NCI-H146 treated with DMSO at 0.1 percent for 48 hours (cell line): ENCODE results near the gene THSD7B.
"Not testable (repeated sequence)": the region's sequence is repeated elsewhere in the genome, so short reads cannot be mapped to it uniquely, and the experiment has no call there.

Experiments used
- DNase-seq: peaks from one replicate; lab custom pipeline; 2025; ENCODE audit not compliant: unreplicated experiment; lab: John Stamatoyannopoulos, UW

THSD7B gene

DNA sequence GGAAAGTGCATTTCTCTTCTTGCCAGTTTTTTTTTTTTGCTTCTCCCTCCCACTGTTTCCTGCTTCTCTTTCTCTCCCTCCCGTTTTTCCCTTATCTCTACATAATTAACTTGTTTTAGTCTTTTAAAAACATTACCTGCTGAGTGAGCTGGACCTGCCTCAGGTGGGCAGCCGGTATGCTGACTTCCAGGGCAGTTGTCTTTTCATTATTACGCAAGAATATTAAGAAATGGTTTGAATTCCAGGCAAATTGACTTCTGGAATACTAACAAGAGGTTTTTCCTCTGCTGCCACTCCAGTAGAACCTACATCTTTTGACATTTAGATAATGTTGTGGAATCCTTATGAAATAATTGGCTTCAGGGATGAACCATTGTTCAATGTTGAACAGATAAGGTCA, 161.8 kb downstream of the THSD7B start:
- no peak for DNase-seq

DNA sequence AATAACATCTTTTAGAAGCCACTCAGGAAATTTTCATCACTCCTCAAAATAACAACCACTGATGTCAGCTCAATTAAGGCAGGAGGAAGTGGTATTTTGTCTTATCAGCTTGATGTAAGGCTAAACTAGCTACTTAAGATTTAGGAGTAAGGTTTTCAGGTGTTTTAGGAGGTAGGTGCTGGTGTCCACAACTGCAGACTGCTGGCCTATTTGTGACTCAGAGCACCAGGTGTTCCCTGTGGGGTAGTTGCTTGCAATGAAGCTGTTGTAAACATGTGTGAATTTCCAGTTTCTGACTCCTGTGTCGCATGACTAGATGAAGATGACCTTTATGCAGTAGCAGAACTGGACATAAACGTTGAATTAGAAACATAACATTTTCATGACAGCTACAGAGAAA, 164.2 kb downstream of the THSD7B start:
- no peak for DNase-seq

DNA sequence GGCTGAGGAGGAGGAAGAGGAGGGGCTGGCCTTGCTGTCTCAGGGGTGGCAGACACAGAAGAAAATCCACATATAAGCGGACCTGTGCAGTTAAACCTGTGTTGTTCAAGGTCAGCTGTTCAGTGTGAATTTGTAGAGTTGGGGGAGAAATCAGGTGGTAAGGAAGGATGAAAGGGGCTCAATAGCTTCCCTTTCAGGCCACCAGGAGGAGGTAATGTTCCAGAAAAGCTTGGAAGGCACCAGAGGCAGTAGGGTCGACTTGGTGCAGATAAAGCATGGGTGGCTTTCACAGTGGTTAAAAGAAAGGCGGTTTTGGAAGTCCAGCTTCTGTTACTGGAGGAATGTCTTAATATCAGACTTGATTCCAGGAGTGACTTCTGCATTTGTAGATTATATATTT, 167.4 kb downstream of the THSD7B start:
- no peak for DNase-seq

DNA sequence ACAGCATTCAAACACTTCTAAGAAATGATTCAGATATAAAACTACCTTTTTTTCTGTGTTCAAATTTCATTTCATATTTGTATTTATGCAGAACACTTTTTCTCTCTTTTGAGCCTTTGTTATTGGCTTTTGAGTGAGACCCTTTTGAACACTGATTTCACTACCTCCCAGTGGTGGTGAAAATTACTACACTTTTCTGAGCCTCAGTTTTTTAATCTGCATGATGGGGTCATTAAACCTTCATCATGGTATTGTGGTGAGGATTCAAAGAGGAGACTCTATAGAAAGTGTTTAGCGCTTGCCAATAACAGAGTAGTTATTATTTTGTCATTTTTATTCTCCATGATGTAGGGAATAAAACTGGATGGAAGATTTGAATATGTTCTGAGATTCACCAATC, 169.8 kb downstream of the THSD7B start:
- no peak for DNase-seq

DNA sequence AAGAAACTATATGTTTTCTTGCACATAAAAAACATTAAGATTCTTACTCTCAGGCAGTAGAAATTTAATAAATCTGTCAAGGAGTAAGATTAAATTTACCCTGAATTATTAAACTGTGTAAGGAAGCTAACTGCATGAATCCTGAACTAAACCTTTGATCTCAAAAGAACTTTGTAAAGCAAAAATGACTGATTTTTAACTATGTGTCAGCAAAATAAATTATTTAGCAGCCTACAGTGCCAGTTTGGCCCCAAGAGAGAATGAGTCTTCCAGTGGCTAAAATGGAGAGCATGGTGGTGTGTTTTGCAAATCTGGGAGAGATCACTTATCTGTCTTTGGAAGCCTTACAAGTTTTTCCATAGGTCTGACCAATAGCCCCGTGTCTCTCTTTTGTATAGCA, 190.7 kb downstream of the THSD7B start:
- DNase-seq = no peak

DNA sequence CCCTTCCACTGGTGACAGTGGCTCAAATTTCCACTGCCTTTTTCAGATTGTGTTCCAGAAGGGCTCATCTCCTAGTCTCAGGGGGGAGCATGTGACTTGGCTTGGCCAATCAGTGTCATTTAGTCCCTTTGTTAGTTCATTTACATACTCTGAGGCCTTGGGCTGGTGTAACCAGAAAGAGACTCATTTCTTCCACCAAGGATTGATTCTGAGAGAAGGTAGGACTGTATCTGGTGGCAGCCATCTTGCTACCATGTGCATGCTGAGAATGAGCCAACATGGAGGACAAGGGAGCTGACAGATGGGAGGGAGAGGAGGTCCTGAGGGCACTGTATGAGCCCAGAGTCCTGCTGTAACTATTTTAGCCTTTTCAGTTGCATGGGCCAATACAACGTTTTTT, 191.7 kb downstream of the THSD7B start:
- DNase-seq = no peak

DNA sequence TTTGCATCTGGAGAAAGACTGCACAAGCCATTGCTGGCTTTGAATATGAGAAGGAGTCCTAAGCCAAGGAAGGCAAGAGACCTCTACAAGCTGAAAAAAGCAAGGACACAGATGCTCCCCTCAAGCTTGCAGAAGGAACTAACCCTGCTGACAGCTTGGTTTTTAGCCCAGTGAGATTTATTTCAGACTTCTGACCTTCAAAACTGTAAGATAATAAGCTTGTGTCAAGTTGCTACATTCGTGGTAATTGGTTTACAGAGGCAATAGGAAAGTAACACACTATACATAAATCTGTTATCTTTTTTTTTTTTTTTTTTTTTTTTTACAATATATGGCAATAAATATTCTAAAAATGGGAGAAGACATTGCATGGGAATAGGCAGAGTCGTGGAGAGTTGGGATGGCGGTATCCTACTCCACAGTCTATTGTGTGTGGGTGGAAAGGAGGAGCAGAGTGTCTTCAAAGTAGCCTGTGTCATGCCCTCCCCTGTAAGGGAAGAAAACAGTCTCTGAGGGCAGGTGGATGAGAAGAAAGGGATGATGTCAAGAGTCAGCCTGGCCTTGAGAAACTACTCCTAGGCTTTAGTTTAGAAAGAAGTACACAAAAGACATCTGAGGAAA, 196.9 kb downstream of the THSD7B start:
- DNase-seq = no peak

DNA sequence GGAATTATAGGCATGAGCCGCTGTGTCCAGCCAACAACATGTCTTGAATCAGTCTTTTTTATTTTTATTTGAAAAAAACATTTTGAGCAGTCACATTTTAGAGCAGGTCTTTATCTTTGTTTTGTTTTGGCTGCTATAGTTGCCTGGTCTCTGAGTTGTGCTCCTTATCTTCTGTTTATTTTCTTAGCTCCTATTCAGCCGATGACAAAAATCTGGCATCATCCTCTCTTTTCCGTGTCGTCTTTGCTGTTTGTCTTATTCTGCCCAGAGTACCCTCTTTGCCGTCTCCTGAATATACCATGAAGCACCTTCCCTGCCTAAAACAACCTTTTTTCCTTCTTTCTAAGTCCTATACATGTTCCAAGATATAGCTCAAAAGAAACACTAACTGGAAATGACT, 201.1 kb downstream of the THSD7B start:
- DNase-seq = no peak

DNA sequence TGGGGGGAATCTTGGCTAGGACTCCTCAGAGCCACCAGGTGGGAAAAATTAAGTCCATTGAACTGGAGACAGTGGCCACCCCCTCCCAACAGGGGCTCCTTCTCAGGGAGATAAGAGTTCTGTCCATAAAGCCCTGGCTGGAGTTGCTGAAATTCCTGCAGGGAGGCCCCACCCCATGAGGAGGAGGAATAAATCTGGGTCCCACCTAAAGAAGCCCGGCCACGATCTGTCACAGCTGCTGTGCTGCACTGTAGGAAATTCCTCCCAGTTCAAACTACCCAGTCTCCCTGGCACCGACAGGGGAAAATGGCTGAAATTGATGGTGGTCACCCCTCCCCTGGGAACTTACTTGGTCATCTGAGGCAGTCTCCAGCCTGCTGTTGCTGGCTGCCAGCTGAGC, 215.0 kb downstream of the THSD7B start:
- DNase-seq = no peak

DNA sequence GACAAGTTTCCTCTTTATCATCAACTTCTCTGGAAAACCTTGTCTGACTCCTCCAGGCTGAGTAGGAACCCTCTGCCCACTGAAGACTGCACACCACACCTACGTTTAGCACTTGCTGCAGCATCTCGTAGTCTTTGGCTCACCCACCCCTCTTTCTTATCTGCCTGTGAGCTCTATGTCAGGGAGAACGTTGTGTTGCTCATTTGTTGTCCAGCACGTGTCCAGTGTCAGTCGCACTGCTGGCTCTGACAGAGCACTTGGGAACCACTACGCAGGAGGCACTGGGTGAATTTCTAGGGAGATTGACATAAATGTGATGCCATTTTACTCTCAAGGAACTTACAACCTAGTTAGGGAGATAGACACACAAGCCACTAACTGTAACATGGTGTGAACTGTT, 216.3 kb downstream of the THSD7B start:
- not testable (repeated sequence) for DNase-seq

DNA sequence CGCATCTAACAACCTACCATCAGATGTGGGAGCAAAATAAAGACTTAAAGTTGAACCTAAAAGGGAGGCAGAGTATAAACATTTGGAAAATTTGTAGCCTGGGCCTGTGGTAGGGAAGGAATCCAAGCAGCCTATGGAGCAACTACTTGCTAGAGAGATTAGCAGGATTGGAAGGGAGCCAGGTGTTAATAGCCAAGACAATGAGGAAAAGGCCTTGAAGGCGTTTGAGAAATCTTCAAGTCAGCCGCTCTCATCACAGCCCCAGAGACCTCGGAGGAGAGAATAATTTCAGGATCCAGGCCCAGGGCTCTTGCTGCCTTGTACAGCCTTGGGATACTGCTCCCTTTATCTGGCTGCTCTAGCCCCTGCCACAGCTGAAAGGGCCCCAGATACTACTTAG, 219.7 kb downstream of the THSD7B start:
- DNase-seq = no peak

DNA sequence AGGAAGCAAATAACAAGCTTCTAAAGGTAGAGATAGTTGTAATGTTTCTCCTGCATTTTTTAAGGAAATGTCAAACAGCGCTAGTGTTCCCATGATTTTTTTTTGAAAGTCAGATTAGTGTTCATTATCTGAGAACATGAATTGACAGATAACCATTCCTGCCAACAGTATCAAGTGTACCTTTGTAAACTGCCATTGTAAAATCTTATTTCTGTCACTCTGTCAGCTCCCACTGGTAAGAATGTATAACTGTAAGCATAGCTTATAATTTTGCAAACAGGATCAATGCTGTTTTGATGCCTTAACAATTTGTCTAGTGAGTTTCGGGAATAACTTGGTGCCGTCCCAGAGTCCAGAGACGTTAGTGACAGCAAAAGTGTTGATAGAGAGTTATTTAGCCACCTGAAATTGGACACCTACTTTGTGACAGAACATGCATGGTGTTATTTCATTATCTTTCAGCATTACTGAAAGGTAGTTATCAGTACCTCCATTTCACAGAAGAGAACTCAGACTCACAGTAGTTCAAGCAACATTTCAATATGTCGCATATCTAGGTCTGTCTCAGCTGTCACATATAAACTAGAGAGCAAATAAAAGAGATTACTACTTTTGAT, 221.4 kb downstream of the THSD7B start:
- no peak for DNase-seq

DNA sequence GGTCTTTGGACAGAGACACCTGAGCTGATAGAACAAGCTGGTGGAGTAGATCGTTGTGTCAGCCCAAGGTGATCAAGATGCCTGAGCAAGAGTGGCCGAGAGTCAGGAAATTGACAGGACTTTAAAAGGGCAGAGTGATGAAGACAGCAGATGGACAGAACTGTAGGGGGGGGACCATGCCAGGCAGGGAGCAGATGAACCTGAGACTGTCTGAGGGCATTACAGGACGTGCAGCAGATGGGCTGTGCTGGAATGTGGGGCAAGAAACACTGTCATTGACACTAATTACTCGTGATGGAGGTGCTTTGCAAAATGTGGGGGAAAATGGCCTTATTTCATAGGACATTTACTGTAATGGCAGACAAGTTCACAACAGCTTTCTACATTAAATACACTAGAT, 225.0 kb downstream of the THSD7B start:
- DNase-seq = no peak

DNA sequence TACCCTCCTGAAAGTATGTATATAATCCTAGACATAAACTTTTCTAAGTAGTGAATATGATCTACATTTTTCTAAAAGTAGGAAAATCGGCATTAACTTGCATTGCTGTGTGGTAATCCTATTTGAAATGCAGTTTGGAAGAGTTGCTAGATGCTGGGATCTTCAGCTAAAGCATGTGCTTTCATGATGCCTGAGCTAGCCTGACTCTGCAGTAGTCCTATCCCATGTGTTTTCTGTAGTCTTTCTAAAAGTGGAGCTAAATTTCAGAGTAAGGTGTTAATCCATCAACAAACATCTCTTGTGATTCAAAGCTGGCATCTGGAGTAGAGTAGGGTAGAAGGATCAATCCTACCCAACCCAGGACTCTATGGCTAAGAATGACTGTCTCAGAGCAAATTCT, 229.4 kb downstream of the THSD7B start:
- no peak for DNase-seq

DNA sequence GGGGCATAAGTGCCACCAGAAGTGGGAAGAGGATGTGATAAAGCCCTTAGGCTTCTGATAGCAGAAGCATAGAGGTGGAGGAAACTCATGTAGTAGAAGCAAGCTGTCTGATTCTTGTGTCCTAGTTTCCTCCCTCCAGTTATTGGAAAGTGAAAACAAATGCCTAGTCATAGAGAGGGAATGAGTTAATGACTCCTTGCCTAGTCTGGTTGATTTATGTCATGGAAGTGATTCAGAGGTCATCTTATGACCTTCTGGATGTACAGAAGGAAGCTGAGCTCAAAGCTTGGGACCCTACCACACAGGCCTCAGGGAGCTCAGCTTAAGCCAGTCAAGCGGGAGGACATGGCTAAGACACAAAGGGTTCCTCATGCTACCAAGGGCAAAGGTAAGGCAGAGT, 232.2 kb downstream of the THSD7B start:
- no peak for DNase-seq

DNA sequence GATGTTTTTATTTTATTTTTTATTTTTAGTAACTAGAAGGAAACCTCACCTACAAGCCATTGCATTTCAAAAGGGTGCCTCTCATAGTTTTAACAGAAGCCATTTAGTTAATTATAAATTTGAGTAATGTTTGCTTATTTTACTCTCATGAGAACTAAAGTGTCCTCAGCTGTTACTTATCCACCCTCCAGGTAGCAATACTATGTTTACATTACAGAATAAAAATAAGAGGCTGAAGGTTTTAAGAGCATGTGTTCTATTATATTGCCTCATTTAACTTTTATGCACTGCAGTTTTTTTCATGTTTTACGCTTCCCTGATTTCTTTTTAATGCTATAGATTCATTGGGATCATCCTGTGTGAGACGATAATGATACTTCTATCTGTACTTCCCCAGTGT, 235.5 kb downstream of the THSD7B start:
- DNase-seq = no peak

DNA sequence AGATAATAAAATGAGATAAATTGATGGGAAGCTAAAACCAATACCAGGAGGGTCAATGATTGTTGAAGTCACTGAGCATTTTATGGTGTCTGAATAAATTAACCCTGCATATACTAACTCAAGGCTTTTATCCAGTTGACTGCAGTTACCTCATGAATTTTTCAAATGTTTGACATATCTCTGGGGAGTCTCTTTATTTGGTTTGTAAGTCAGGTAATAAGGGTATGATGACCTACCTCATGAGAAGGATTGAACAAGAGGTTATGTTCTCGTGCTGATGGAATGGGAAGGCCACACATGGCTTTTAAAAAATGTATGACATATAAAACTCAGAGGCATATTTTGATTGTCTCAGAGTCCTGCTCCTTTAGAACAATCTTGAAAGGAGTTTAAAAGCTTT, 237.6 kb downstream of the THSD7B start:
- DNase-seq = no peak

DNA sequence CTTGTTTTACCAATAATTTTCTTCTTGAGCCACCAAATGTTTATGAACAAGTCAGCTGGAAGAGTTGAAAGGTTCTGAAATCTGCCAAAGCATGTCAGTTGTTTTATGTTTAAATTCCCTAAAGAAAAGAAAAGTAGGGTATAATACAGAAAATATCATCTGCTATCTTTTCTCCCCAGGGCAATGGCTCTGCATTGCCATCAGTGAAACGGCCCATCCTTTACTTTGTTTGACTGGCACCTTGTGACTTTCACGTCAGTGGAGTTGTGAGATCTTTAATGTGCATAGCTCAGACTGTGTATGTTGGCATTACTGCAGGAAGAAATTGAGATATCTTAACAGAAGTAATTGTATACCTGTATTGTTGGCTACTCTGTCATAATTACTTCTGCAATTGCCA, 239.9 kb downstream of the THSD7B start:
- DNase-seq = no peak

DNA sequence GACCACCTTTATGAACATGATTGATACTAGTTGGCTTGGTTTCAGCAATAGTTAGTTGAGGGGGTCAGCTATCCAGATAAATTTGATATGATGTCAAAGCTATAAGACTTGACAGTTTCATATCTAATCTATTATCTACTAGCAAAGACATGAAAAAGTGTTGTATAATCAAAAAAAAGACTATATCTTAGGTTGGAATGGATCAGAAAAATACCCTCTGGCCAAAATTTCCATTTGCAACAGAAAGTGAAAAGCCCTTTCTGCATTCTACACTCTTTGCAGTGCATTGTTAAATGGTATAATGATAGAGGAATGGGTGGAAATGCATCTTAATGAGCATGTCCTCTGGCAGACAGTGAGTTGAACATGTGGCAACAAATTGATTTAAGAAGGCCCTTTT, 242.6 kb downstream of the THSD7B start:
- no peak for DNase-seq

DNA sequence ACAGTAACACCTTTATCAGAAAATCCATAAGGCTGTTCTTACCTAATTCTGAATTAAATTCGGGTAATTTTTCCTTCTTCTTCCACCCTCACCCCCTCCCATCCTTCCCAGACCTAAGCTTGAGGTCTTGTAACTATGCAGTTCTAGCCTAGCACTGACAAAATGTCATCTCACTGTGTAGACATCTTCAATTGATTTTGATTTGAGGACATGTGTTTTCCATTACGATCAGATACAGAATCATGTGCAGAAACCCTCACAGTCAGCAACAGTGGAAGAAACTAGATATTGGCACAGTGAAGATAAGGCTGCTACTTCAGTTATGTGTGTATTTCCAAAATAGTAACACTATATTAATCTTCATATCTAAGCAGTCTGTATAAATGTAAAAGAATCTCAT, 244.6 kb downstream of the THSD7B start:
- DNase-seq = no peak

DNA sequence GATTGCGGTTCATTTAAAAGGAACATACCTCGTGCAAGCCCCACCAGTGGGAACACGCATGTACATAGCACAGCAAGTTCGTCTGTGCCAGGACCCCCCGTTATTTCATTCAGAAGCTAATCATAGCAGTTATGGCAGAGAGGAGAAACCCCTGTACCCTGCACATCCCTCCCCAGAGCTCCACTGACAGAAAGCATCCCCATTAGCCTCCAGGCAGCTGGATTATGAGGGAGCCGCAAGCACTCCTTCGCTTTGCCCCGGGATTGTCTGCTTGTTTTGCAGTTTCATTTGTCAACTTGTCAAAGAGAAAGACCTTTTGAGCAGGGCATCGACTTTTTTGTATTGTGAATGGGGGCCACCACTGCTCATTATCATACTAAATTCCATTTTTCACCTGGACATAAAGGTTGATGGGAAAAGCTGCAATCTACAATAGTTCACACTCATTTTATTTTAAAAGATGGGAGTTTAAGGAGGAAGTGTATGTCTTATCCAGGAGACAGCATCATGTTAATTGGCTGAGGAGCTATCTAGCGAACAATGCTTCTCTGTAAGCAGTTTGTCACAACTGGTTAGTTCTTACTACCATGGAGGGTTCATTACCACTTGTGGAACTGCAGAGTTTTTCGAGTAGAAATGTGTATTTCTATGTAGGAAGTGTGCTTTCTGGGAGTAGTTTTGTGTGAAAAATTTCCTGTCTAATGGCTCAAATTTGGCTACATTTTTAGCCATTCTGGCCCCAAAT, 255.3 kb downstream of the THSD7B start:
- no peak for DNase-seq

DNA sequence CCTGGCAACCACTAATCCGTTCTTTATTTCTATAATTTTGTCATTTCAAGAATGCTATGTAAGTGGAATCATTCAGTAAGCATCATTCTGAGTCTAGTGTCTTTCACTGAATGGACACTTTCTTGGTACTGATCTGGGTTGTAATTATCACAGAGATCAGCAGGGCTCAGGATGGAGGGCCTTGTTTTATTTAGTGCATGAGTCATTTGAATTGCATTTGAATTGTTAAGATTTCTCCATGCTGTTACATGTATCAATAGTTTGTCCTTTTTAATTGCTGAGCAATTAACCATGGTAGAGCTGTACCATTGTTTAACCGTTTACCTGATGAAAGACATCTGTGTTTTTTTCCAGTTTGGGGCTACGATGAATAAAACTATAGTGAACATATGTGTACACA, 256.4 kb downstream of the THSD7B start:
- DNase-seq = no peak

DNA sequence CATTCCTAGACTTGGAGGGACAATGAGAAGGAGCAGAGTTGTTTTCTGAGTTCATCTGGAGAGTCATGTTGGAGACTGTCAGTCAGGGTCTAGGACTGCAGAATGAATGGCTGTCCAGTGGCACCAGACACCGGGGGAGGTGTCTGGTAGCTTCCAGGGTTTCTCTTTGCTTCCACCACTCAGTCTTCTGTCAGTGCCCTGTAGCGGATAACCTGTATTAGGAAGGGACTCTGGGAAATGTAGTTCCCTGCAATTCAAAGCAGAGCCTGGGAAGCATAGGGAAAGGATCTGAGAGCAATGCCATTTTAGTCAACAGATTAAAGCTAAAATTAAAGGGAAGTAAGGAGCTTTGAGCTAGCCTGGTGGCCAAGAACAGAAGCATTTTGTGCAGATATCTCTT, 257.9 kb downstream of the THSD7B start:
- DNase-seq = no peak
